Subcutaneous adipose tissue (tissue), 4 donors: Measurements from ENCODE around the gene OR10P1. TPM values are rescaled to one million over a fixed set of nuclear protein-coding genes. Genes with fewer than 3 reads are reported as not detected.

Source experiments
- CTCF ChIP-seq: fragments of 450-650 bp; IDR thresholded peaks from one replicate; pipeline ENCODE4 v1.5.1; 2016; ENCODE audit warnings: low read depth, mild to moderate bottlenecking, control low read depth, antibody characterized with exemption, moderate library complexity
- total RNA-seq, 4 donors: library from RNA; depleted of rRNA; stranded (reverse); fragments of >200 nt; gene quantifications; one replicate each; pipeline ENCODE4 v1.1.0, GENCODE V29; 2016

The OR10P1 gene
- total RNA-seq, 4 donors from 2014 or later = not detected

- TF ChIP-seq CTCF = no peak
Measured at GRCh38 chr12:55663391-55663790, 26.7 kb downstream of the OR10P1 start.

- no peak for TF ChIP-seq CTCF
Measured at GRCh38 chr12:55664826-55665225, 28.1 kb downstream of the OR10P1 start.

GRCh38 chr12:55666508-55666907 lies 29.8 kb downstream of the OR10P1 start:
- no peak for TF ChIP-seq CTCF

GRCh38 chr12:55670276-55670675 lies 33.6 kb downstream of the OR10P1 start:
- no peak for TF ChIP-seq CTCF

- no peak for TF ChIP-seq CTCF
Measured at GRCh38 chr12:55671746-55672145, 35.1 kb downstream of the OR10P1 start.

GRCh38 chr12:55673638-55674037 lies 36.9 kb downstream of the OR10P1 start:
- TF ChIP-seq CTCF = no peak

GRCh38 chr12:55675666-55676065 lies 39.0 kb downstream of the OR10P1 start:
- no peak for TF ChIP-seq CTCF

GRCh38 chr12:55676707-55677106 lies 40.0 kb downstream of the OR10P1 start:
- no peak for TF ChIP-seq CTCF
